Activated naive CD8-positive, alpha-beta T cell treated with anti-CD3 and anti-CD28 coated beads, Interleukin-2, amount 10 ng/mL, durations not matched to agents 7 days and 5 days (primary cell): Measurements from ENCODE around the gene SF3A2. TPM values are rescaled to one million over a fixed set of nuclear protein-coding genes. Genes with fewer than 3 reads are reported as not detected.

Experiments used
- ATAC-seq: fragments of 150-1000 bp; cut with Tn5 transposase; one replicate; pipeline ENCODE4 v1.10.0; 2021; ENCODE audit warnings: low read depth, moderate library complexity
- POLR2A ChIA-PET: fragments of 350-600 bp; sonication (Branson Sonifier 250); formaldehyde crosslinking; loops from one replicate; lab custom pipeline; 2021; ENCODE audit warnings: antibody characterized with exemption; lab: Charles Lee
- DNase-seq: peaks from one replicate; pipeline ENCODE4 v3.0.0; 2021
- H3K27ac Mint-ChIP-seq: one replicate; pipeline ENCODE4 v1.8.0; 2022; ENCODE audit warnings: mild to moderate bottlenecking, mixed read lengths
- H3K27me3 Mint-ChIP-seq: one replicate; pipeline ENCODE4 v1.8.0; 2022; ENCODE audit warnings: mild to moderate bottlenecking, moderate library complexity, mixed read lengths
- H3K36me3 Mint-ChIP-seq: one replicate; pipeline ENCODE4 v1.8.0; 2021; ENCODE audit warnings: mild to moderate bottlenecking, mixed read lengths
- H3K4me1 Mint-ChIP-seq: one replicate; pipeline ENCODE4 v1.8.0; 2021; ENCODE audit warnings: mixed read lengths
- H3K4me3 Mint-ChIP-seq: one replicate; pipeline ENCODE4 v1.8.0; 2022; ENCODE audit warnings: mild to moderate bottlenecking, moderate library complexity, mixed read lengths
- H3K9me3 Mint-ChIP-seq: one replicate; pipeline ENCODE4 v1.8.0; 2021; ENCODE audit warnings: mixed read lengths
- total RNA-seq, 2 experiments: library from RNA; stranded (reverse); gene quantifications; one replicate each; pipeline ENCODE4 v1.2.3, GENCODE V29; 2021

The SF3A2 gene
- total RNA-seq, 2 experiments from 2014 or later: 171 TPM

DNA sequence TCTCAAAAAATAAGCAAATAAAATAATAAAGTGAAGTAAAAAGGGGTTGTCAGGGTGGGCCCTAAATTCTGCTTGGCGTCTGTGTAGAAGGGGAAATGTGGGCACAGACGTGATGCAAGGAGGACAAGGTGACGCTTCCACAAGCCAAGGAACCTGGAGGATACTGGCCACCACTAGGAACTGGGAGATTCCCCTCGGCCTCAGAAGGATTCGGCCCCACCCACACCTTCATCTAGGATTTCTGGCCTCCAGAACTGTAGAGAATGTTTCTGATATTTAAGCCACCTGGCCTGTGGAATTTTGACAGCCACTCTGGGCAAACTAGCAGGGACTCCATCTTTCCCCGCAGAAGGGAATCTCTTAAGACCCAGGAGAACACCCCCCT, 1.6 kb upstream of the SF3A2 start:
- no peaks in the 10 kb centered on the region for H3K9me3 Mint-ChIP-seq
- H3K36me3 Mint-ChIP-seq: peaks cover 18% of the 10 kb centered on the region
- H3K27me3 Mint-ChIP-seq: no peaks in the 10 kb centered on the region
- H3K4me1 Mint-ChIP-seq: peaks cover 34% of the 10 kb centered on the region
- ATAC-seq: no peak
- H3K4me3 Mint-ChIP-seq: peak overlapping the region; percentile 100
- POLR2A ChIA-PET: interaction anchor here (1.2 to 1.7 kb wide), 3 partner anchors 94 to 193 kb away, joined by 4 to 5 read pairs (median 5); partner anchors contain the start of genes LSM7, SPPL2B and TIMM13
- DNase-seq: no peak
- H3K27ac Mint-ChIP-seq: peak overlapping the region; percentile 89

DNA sequence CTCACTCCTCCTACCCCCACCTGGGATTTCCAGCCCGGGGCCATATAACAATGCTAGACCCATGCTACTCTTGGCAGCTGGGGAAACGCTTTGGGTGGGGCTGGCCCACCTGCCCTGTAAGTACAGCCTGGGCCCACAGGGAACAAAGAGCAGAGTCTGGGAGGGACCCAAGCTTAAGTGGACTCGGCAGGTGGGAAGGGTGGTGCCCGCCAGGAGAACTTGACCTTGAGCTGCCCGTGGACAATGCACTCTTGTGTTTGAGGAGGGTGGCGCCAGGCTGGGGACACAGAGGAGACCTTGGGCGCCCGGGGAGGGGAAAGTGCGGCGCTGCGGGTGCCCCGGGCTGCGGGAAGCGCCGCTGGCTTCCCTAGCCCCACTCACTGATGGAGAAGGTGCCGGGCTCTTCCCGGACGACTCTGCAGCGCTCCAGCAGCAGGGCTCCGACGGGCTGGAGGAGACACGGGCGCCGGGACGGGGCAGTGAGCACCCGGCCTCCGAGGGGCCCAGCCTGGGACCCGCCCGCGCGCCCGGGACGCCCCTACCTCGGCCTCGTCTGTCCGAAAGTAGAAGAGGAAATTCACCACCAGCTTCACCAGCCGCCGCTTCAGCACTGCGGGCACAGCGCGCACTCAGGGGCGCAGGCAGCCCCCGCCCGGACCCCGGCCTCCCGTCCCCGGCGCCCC, 1.1 kb upstream of the SF3A2 start:
- no peak for DNase-seq
- peaks cover 38% of the 10 kb centered on the region for H3K4me1 Mint-ChIP-seq
- peak overlapping the region; percentile 89 for H3K27ac Mint-ChIP-seq
- POLR2A ChIA-PET: interaction anchor here (0.6 to 1.7 kb wide), 10 partner anchors 34 to 234 kb away, joined by 3 to 5 read pairs (median 4); partner anchors contain the start of genes LSM7, PEAK3, SPPL2B and TIMM13
- peaks cover 21% of the 10 kb centered on the region for H3K36me3 Mint-ChIP-seq
- no peaks in the 10 kb centered on the region for H3K9me3 Mint-ChIP-seq
- H3K4me3 Mint-ChIP-seq: peak overlapping the region; percentile 100
- ATAC-seq: peak; percentile 5
- no peaks in the 10 kb centered on the region for H3K27me3 Mint-ChIP-seq

DNA sequence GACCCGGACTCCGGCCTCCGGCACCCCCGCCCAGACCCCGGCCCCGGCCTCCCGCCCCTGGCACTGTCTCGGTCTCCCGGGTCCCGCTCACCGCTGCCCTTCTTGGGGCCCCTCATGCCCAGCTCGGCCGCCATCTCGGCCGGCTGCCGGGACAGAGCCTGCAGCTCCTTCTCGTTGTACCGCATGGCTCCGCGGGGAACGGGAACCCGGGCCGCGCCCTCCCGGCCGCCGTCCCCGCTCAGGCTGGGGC, 635 bp upstream of the SF3A2 start:
- ATAC-seq: no peak
- no peaks in the 10 kb centered on the region for H3K9me3 Mint-ChIP-seq
- peaks cover 22% of the 10 kb centered on the region for H3K36me3 Mint-ChIP-seq
- peaks cover 42% of the 10 kb centered on the region for H3K4me1 Mint-ChIP-seq
- no peak for DNase-seq
- peak overlapping the region; percentile 100 for H3K27ac Mint-ChIP-seq
- no peaks in the 10 kb centered on the region for H3K27me3 Mint-ChIP-seq
- H3K4me3 Mint-ChIP-seq: peak overlapping the region; percentile 100
- POLR2A ChIA-PET: interaction anchor here (0.5 to 1.7 kb wide), 12 partner anchors 34 to 511 kb away, joined by 3 to 5 read pairs (median 4); partner anchors contain the start of genes LSM7, PEAK3, SPPL2B and TIMM13

DNA sequence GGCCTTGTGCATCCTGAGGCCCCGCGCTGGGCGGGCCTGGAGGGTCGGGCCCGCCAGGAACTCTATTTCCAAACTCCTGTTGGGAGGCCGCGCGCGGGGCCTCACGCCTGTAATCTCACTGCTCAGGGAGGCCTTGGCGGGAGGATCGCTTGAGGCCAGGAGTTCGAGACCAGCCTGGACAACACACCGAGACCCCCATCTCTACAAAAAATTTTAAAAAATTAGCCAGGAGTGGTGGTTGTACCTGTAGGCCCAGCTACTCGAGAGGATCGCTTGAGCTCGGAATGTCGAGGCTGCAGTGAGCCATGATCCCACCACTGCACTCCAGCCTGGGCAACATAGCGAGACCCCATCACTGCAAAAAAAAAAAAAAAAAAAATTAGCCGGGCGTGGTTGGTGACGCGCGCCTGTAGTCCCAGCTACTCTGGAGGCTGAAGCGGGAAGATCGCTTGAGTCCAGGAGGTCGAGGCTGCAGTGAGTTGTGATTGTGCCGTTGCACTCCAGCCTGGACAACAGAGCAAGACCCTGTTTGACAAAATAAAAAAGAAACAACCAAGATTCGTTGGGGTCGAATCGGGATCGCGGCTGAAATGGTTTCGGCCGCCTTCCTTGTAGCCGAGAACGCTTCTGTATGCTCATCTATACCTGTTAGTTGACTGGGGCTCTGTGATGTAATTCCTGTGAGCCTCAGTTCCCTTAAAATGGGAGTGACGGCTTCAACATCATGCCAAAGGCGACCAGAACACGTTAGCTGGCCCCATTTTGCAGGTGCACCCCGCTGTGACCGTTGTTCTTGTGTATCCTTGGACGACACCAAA, 636 bp downstream of the SF3A2 start:
- DNase-seq (no peak), ATAC-seq (no peak)
- Mint-ChIP-seq H3K4me1 (peaks cover 49% of the 10 kb centered on the region), H3K27ac (peak overlapping the region; percentile 100), H3K9me3 (no peaks in the 10 kb centered on the region), H3K27me3 (no peaks in the 10 kb centered on the region), H3K4me3 (peak overlapping the region; percentile 100), H3K36me3 (peaks cover 24% of the 10 kb centered on the region)
- POLR2A ChIA-PET: interaction anchor here (0.6 to 4.5 kb wide), 7 partner anchors 20 to 384 kb away, joined by 3 to 71 read pairs (median 7); partner anchors contain the start of genes LSM7 and SPPL2B

DNA sequence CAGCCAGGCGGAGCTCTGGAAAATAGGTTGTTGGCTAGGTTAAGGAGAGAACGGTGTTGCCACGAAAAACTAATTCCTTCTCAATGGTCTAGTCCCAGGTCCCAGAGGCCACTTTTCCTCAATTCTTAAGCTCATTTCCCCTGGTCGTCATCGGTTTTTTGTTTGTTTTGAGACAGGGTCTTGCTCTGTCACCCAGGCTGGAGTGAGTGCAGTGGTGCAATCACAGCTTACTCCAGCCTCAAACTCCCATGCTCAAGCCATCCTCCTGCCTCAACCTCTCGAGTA, 1.2 kb downstream of the SF3A2 start:
- H3K4me3 Mint-ChIP-seq: peak overlapping the region; percentile 100
- H3K27ac Mint-ChIP-seq: peak overlapping the region; percentile 100
- ATAC-seq (no peak), DNase-seq (no peak)
- POLR2A ChIA-PET: interaction anchor here (0.6 to 4.5 kb wide), 10 partner anchors 13 to 383 kb away, joined by 3 to 71 read pairs (median 7); partner anchors contain the start of genes LSM7 and SPPL2B
- no peaks in the 10 kb centered on the region for H3K9me3 Mint-ChIP-seq
- peaks cover 50% of the 10 kb centered on the region for H3K4me1 Mint-ChIP-seq
- H3K27me3 Mint-ChIP-seq: no peaks in the 10 kb centered on the region
- H3K36me3 Mint-ChIP-seq: peaks cover 25% of the 10 kb centered on the region

DNA sequence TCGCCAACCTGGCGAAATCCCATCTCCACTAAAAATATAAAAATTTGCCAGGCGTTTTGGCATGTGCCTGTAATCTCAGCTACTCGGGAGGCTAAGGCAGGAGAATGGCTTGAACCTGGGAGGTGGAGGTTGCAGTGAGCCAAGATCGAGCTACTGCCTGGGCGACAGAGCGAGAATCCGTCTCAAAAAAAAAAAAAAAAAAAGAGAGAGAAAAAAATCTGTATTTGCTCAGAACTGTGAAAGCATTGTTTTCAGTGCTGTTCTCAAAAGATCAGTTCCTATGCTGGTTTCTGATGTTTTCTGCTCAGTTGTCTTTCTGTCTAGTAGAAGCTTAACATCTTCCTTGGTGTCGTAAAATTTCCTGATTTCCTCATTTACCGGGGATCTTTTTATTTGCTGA, 2.5 kb downstream of the SF3A2 start:
- Mint-ChIP-seq H3K27me3 (no peaks in the 10 kb centered on the region), H3K4me3 (peak overlapping the region; percentile 100), H3K36me3 (peaks cover 23% of the 10 kb centered on the region), H3K4me1 (peaks cover 46% of the 10 kb centered on the region), H3K9me3 (no peaks in the 10 kb centered on the region), H3K27ac (peak overlapping the region; percentile 100)
- POLR2A ChIA-PET: interaction anchor here (0.6 to 4.5 kb wide), 13 partner anchors 9 to 281 kb away, joined by 3 to 71 read pairs (median 5); no protein-coding TSS in a partner anchor
- DNase-seq: no peak
- no peak for ATAC-seq

DNA sequence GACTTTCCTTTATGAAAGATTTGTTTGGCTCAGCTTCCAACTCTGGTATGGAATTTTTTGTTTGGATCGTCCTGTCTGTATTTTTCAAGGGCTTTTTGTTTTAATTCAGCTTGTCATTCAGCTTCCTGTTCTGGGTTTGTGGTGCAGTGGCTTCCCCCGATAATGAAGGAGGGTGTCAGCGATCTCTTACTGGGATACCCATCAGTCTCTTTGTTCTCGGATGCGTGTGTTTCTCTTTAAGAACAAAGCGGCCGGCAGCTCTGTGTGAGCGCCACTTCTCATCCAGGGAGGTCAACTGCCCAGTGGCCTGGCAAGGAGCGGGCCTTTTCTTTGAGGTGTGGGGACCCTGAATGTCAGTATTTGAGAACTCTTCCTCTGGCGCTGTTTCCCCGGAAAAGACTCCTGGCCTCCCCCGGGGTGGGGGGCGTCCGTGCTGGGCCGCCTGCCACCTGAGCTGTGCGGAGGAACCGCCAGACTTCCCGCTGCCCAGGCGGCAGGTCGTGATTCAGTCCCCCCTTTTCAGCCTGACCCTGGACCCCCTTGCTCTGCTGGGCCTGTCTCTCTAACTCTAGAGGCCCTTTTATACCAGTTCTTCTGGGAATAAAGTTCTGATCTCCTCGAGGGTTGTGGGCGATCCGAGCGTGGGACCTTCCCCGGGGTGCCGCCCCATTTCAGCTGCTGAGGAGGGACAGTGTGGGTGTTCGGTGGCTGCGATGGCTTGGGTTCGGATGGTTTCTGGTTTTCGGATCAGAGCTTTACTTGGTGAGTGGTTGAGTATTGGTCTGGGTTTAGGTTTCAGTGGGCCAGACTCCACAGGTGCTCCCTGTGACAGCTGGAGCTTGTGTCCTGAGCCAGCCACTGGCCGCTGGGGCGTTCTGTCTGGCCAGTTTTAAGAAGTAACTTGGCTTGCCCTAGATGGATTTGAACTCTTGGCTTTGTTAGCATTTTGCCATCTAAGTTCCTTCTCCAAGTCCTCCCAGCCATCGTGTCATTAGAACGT, 3.4 kb downstream of the SF3A2 start:
- H3K4me1 Mint-ChIP-seq: peaks cover 39% of the 10 kb centered on the region
- no peaks in the 10 kb centered on the region for H3K27me3 Mint-ChIP-seq
- peaks cover 27% of the 10 kb centered on the region for H3K36me3 Mint-ChIP-seq
- ATAC-seq: no peak
- H3K9me3 Mint-ChIP-seq: no peaks in the 10 kb centered on the region
- H3K27ac Mint-ChIP-seq: peak overlapping the region; percentile 73
- peak overlapping the region; percentile 100 for H3K4me3 Mint-ChIP-seq
- POLR2A ChIA-PET: interaction anchor here (0.6 to 4.5 kb wide), 13 partner anchors 10 to 381 kb away, joined by 3 to 71 read pairs (median 5); partner anchors contain the start of genes LSM7 and SPPL2B
- DNase-seq: no peak

DNA sequence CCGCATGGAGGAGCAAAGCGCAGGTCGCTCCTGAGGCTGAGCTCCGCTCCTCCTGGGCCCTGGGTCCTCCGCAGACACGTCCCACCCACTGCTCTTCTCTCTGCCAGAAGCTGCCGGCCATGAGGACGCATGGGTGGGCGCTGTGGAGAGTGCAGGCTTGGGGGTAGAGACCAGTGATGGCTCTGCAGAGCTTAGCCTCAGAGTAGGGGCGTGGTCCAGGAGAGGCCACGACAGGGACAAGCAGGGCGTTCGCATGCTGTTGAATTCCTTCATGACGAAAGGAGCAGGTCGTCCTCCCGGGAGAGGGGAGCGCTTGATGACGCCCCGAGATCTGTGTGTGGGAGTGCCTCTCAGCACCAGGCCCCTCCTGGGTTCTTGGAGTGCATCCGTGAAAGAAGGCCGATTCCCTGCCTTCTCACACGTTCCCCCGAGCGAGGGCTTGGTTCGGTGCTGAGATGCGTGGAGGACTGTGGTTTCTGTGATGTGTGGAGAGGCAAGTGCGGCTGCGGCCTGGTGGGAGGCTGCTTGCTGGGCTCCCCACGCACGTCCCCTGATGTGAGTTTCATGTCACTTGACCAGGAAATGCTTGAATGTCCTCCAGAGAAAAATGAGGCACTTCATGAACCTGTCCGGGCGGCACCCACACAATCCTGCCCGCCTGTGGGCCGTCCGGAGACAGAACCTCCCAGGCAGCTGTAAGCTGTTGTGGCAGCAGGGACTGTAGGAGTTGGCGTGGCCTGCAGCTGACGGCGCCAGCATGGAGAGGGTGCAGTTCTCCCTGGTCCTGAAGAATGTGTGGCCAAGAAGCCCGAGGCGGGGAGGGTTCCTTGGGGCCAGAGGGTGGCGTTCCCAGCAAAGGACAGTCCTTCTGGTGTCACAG, 4.5 kb downstream of the SF3A2 start:
- peak overlapping the region; percentile 100 for H3K4me3 Mint-ChIP-seq
- no peaks in the 10 kb centered on the region for H3K9me3 Mint-ChIP-seq
- ATAC-seq: no peak
- POLR2A ChIA-PET: interaction anchor here (0.5 to 4.5 kb wide), 7 partner anchors 11 to 87 kb away, joined by 3 to 71 read pairs (median 5); partner anchors contain the start of genes LSM7 and SPPL2B
- H3K27me3 Mint-ChIP-seq: no peaks in the 10 kb centered on the region
- peak overlapping the region; percentile 51 for H3K27ac Mint-ChIP-seq
- H3K36me3 Mint-ChIP-seq: peaks cover 29% of the 10 kb centered on the region
- peaks cover 37% of the 10 kb centered on the region for H3K4me1 Mint-ChIP-seq
- no peak for DNase-seq

DNA sequence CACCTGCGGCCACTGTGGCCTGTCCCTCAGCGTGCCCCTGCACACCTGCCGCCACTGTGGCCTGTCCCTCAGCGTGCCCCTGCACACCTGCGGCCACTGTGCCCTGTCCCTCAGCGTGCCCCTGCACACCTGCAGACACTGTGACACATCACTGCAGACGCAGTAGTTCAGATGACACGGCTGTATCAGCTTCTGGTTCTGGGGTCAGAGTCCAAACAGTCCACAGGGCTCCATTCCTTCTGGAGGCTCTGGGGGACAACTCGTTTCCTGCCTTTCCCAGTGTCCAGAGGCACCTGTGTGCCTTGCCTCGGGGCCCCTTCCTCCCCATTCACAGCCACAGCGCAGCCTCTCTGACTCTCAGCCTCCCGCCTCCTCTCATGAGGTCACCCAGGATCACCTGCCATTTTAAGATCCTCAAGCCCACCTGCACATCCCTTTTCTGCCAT, 5.5 kb downstream of the SF3A2 start:
- Mint-ChIP-seq H3K27ac (no peak overlapping the region), H3K4me3 (no peak overlapping the region), H3K36me3 (peaks cover 27% of the 10 kb centered on the region), H3K9me3 (no peaks in the 10 kb centered on the region), H3K4me1 (peaks cover 37% of the 10 kb centered on the region), H3K27me3 (no peaks in the 10 kb centered on the region)
- ATAC-seq (no peak), DNase-seq (no peak)
- POLR2A ChIA-PET: interaction anchor here (1.1 kb wide), 1 partner anchor 29 kb away, joined by 3 read pairs; no protein-coding TSS in a partner anchor

DNA sequence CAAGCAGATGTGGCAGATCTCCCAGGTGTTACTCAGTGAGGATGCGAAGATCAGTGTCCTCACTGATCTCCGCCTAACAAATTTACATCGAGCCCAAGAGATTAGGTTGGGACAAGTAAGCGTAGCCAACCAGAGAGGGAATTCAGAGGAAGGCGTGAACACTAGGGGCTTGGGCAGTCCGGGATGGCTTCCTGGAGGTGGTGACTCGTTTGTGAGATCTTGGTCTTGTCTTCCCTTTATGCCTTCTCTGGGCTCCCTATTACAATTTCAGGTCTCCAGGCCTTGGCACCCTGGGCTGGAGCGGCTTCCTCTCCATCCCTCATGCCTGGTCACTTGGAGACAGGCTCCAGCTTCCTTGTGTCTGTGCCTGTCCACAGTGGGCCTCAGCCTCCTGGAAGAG, 6.2 kb downstream of the SF3A2 start:
- POLR2A ChIA-PET: no interaction called here
- peaks cover 25% of the 10 kb centered on the region for H3K36me3 Mint-ChIP-seq

DNA sequence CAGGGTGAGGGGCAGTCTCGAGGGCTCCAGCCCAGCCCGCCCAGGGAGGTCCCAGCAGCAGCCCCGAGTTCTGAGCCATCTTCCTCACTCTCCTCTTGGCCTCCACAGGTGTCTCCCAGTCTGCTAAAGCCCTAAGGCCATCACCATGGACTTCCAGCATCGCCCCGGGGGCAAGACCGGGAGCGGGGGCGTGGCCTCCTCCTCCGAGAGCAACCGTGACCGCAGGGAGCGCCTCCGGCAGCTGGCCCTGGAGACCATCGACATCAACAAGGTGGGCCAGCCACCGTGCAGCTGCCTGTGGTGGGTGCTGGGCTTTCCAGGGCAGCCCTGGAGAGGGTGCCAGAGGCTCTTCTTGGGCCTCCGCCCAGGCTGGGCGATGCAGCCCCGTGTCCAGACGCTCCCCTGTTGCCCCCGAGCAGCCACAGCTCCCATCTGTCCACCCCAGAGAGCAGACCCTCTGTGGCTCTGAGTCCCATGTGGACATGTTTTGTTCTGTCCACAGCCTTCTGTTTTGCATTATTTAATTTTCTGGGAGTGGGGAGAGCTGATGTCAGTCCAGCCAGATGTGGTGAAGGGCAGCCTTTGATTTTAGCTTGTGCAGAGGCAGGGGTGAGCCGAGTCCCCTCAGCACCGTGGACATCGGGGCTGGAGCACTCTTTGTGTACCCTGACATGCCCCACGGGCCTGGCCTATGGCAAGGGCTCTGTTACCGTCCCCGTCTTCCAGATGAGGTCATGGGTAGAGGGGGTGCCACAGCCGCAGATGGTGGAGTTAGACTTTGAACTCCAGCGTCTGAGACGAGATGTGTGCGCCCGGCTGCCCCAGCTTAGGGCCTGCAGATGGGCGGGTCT, 6.9 kb downstream of the SF3A2 start:
- Mint-ChIP-seq H3K4me3 (no peak overlapping the region), H3K9me3 (no peaks in the 10 kb centered on the region), H3K27ac (no peak overlapping the region), H3K4me1 (peaks cover 24% of the 10 kb centered on the region), H3K27me3 (no peaks in the 10 kb centered on the region), H3K36me3 (peaks cover 18% of the 10 kb centered on the region)
- no peak for ATAC-seq
- no peak for DNase-seq
- POLR2A ChIA-PET: interaction anchor here (0.7 to 1.8 kb wide), 2 partner anchors 15 to 84 kb away, joined by 3 read pairs; no protein-coding TSS in a partner anchor

More for the DNA sequence above, 6.2 kb downstream of the SF3A2 start:
- Mint-ChIP-seq H3K4me1 (peaks cover 31% of the 10 kb centered on the region), H3K4me3 (no peak overlapping the region), H3K9me3 (no peaks in the 10 kb centered on the region), H3K27me3 (no peaks in the 10 kb centered on the region), H3K27ac (no peak overlapping the region)
- DNase-seq: no peak
- no peak for ATAC-seq
